ENCODE data around the gene CUTA.

- TF ChIP-seq CTCF (conservative IDR thresholded peaks at IDR 0.05; ENCODE audit: low read length) (no peak), EZH2phosphoT487 (IDR thresholded peaks at IDR 0.05; ENCODE audit: borderline replicate concordance) (no peak)
These were observed 6.3 kb downstream of the CUTA start for GRCh38 chr6:33411632-33412005.
